Measurements from ENCODE around the gene SKIDA1.

- TF ChIP-seq, protein P1, sequence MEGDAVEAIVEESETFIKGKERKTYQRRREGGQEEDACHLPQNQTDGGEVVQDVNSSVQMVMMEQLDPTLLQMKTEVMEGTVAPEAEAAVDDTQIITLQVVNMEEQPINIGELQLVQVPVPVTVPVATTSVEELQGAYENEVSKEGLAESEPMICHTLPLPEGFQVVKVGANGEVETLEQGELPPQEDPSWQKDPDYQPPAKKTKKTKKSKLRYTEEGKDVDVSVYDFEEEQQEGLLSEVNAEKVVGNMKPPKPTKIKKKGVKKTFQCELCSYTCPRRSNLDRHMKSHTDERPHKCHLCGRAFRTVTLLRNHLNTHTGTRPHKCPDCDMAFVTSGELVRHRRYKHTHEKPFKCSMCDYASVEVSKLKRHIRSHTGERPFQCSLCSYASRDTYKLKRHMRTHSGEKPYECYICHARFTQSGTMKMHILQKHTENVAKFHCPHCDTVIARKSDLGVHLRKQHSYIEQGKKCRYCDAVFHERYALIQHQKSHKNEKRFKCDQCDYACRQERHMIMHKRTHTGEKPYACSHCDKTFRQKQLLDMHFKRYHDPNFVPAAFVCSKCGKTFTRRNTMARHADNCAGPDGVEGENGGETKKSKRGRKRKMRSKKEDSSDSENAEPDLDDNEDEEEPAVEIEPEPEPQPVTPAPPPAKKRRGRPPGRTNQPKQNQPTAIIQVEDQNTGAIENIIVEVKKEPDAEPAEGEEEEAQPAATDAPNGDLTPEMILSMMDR (conservative IDR thresholded peaks at IDR 0.05), result no peak
- no peak for TF ChIP-seq ZFX (IDR thresholded peaks at IDR 0.05)
These were observed 1.9 kb downstream of the SKIDA1 start for GRCh38 chr10:21523557-21524008.
